GM19240 (cell line): ENCODE results near the gene PSG11.
"Not testable (repeated sequence)": the region's sequence is repeated elsewhere in the genome, so short reads cannot be mapped to it uniquely, and the experiment has no call there.

Experiments
- DNase-seq: peaks from one replicate; pipeline ENCODE4 v3.0.0; 2011; ENCODE audit warnings: low spot score; ENCODE audit not compliant: insufficient read length

Gene PSG11

GRCh38 chr19:43026369-43026768 lies at the start of gene PSG11:
TSS of gene PSG11 (minus strand) at chr19:43026469. CDS start at chr19:43026372, 97 bp downstream.
- not testable (repeated sequence) for DNase-seq

- DNase-seq = not testable (repeated sequence)
Observed at GRCh38 chr19:43062418-43062817, 36.1 kb upstream of the PSG11 start.

- not testable (repeated sequence) for DNase-seq
Observed at GRCh38 chr19:43061326-43061725, 35.1 kb upstream of the PSG11 start.

- DNase-seq = not testable (repeated sequence)
Observed at GRCh38 chr19:43060254-43060653, 34.0 kb upstream of the PSG11 start.

- DNase-seq = not testable (repeated sequence)
Observed at GRCh38 chr19:43059482-43059881, 33.2 kb upstream of the PSG11 start.

GRCh38 chr19:43058440-43058839 lies 32.2 kb upstream of the PSG11 start:
- DNase-seq = not testable (repeated sequence)

- DNase-seq = not testable (repeated sequence)
Observed at GRCh38 chr19:43047966-43048365, 21.7 kb upstream of the PSG11 start.

GRCh38 chr19:43046578-43046977 lies 20.3 kb upstream of the PSG11 start:
- DNase-seq = not testable (repeated sequence)

- not testable (repeated sequence) for DNase-seq
Observed at GRCh38 chr19:43043492-43044180, 17.4 kb upstream of the PSG11 start.

GRCh38 chr19:43031645-43032044 lies 5.4 kb upstream of the PSG11 start:
- DNase-seq = not testable (repeated sequence)

- DNase-seq = no peak
Observed at GRCh38 chr19:43028866-43029265, 2.6 kb upstream of the PSG11 start.

GRCh38 chr19:43027985-43028384 lies 1.7 kb upstream of the PSG11 start:
- DNase-seq = not testable (repeated sequence)

GRCh38 chr19:43027061-43027460 lies 792 bp upstream of the PSG11 start:
- not testable (repeated sequence) for DNase-seq

- DNase-seq = not testable (repeated sequence)
Observed at GRCh38 chr19:43022098-43022497, 4.2 kb downstream of the PSG11 start.

- DNase-seq = not testable (repeated sequence)
Observed at GRCh38 chr19:43021629-43022028, 4.6 kb downstream of the PSG11 start.

- DNase-seq = not testable (repeated sequence)
Observed at GRCh38 chr19:43019588-43019987, 6.7 kb downstream of the PSG11 start.

- DNase-seq = not testable (repeated sequence)
Observed at GRCh38 chr19:43005841-43006240, 20.4 kb downstream of the PSG11 start.

GRCh38 chr19:43004846-43005245 lies 21.4 kb downstream of the PSG11 start:
- DNase-seq = not testable (repeated sequence)

- not testable (repeated sequence) for DNase-seq
Observed at GRCh38 chr19:43003634-43004033, 22.6 kb downstream of the PSG11 start.

- DNase-seq = not testable (repeated sequence)
Observed at GRCh38 chr19:43002948-43003347, 23.3 kb downstream of the PSG11 start.

- not testable (repeated sequence) for DNase-seq
Observed at GRCh38 chr19:42996161-42996560, 30.1 kb downstream of the PSG11 start.

GRCh38 chr19:42992029-42992604 lies 34.2 kb downstream of the PSG11 start:
- not testable (repeated sequence) for DNase-seq

- DNase-seq = no peak
Observed at GRCh38 chr19:42989851-42990250, 36.4 kb downstream of the PSG11 start.
